ENCODE results near the gene TFEC.
"Not testable (repeated sequence)": the region's sequence is repeated elsewhere in the genome, so short reads cannot be mapped to it uniquely, and the experiment has no call there.

Gene TFEC

GRCh38 chr7:115932880-115933279 is 97.7 kb downstream of the TFEC start:
- in situ Hi-C loops (cut with MboI; ENCODE audit: low sequenced_read_pairs), result no loop called here

DNA sequence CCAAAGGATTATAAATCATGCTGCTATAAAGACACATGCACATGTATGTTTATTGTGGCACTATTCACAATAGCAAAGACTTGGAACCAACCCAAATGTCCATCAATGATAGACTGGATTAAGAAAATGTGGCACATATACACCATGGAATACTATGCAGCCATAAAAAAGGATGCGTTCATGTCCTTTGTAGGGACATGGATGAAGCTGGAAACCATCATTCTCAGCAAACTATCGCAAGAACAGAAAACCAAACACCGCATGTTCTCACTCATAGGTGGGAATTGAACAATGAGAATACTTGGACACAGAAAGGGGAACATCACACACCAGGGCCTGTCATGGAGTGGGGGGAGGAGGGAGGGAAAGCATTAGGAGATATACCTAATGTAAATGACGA is 100.4 kb downstream of the TFEC start:
- in situ Hi-C loops (cut with MboI; ENCODE audit: low sequenced_read_pairs), result not testable (repeated sequence)

- in situ Hi-C loops (cut with MboI; ENCODE audit: low sequenced_read_pairs), result not testable (repeated sequence)
Observed at GRCh38 chr7:115929736-115930135, 100.8 kb downstream of the TFEC start.

- in situ Hi-C loops (cut with MboI; ENCODE audit: low sequenced_read_pairs), result no loop called here
Observed at GRCh38 chr7:115924411-115924810, 106.2 kb downstream of the TFEC start.

DNA sequence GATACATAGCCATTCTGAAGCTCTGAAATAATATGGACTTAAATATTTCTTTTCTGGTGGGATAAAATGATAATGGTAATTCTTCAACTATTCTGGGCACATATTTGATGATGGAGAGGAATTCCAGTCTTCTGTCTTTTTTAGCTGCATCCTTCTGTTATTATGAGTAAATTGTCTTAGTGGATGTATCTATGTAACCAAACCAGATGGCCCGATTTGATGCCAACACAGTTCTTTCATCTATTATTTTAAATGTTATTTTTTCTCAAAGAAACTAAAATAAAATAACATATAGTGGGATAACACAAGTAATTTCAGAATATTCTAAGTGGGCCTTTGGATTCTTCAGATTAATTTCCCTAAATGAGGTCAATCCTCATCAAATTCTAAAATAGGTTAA is 110.2 kb downstream of the TFEC start:
- in situ Hi-C loops (cut with MboI; ENCODE audit: low sequenced_read_pairs), result no loop called here

DNA sequence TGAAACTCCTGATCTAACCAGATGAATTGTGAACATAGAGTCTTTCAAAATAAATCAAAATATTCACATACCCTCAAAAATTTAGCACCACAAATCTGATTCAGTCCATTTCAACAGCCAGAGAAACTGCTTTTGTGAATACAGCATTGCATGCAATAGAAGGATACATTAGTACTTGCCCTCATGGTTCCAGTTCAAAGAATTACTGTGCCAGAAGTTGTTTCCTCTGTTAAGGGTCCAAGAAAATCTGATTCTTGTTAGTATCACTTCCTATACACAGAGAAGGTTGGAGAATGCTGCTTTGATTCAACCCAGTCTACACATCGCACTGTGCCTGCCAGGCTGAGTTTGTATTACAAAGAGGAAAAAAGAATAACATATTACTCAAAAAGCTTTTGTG is 115.6 kb downstream of the TFEC start:
- in situ Hi-C loops (cut with MboI; ENCODE audit: low sequenced_read_pairs), result no loop called here

GRCh38 chr7:115911465-115911864 is 119.1 kb downstream of the TFEC start:
- in situ Hi-C loops (cut with MboI; ENCODE audit: low sequenced_read_pairs), result no loop called here

DNA sequence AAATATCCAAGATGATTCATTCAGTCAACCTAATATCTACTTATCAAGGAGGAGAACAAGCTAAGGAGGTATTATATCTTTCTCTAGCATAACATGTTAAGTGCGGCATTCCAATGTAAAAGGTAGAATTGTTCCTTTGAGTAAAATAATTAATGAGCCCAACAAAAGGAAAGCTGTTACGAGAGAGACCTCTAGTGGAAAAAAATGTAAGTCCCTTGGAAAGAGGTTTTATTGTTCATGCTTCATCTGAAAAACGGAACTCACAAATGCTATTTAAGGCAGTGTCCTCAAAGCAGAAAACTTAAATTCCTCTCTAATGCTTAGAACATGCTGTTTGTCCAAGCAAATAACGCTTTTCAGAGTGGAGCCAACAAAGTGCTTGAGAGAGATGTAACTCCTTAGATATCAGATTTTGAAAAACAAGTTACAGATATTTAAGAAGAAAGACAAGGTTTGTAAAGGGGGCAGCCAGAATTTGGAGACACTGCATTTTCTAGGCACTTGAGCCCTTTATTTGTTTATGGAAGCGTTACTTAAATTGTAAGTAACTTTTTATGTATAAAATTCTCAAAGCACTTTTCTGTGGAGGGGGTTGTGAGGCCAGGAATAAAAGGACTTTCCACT is 119.9 kb downstream of the TFEC start:
- in situ Hi-C loops (cut with MboI; ENCODE audit: low sequenced_read_pairs), result no loop called here

- in situ Hi-C loops (cut with MboI; ENCODE audit: low sequenced_read_pairs), result no loop called here
Observed at GRCh38 chr7:115906731-115907130, 123.8 kb downstream of the TFEC start.

DNA sequence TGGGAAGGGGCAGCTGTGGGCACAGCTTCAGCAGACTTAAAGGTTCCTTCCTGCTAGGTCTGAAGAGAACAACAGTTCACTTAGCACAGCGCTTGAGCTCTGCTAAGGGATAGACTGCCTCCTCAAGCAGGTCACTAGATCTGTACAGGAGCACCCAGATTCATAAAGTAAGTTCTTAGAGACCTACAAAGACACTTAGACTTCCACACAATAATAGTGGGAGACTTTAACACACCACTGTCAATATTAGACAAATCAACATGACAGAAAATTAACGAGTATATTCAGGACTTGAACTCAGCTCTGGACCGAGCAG is 140.9 kb downstream of the TFEC start:
- in situ Hi-C loops (cut with MboI; ENCODE audit: low sequenced_read_pairs), result no loop called here

DNA sequence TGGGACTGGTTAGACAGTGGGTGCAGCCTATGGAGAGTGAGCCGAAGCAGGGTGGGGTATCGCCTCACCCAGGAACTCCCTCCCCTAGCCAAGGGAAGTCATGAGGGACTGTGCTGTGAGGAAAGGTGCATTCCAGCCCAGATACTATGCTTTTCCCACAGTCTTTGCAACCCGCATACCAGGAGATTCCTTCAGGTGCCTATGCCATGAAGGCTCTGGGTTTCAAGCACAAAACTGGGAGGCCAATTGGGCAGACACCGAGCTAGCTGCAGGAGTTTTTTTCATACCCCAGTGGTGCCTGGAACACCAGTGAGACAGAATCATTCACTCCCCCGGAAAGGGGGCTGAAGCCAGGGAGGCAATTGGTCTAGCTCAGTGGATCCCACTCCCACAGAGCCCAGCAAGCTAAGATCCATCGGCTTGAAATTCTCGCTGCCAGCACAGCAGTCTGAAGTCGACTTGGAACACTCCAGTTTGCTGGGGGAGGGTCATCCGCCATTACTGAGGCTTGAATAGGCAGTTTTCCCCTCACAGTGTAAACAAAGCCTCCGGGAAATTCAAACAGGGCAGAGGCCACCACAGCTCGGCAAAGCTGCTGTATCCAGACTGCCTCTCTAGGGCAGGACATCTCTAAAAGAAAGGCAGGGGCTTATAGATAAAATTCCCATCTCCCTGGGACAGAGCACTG is 141.4 kb downstream of the TFEC start:
- in situ Hi-C loops (cut with MboI; ENCODE audit: low sequenced_read_pairs), result no loop called here

DNA sequence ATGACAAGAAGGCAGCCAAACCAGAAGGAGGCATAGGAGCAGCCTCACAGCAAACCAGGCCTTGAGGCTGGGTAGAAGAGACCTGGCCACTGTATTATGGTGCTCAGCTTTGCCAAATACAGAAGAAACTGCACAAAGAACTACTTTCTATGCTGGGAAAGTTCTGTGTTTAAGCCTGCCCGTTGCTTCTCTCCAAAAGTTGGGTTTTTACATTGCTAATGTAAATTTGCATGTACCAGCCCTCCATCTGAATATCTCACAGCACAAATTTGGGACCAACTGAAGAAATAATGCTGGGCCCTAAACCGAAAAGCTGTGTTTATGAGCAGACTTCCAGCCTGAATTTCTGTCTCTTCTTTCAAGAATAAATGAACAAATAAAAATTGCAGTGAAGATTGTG is 145.0 kb downstream of the TFEC start:
- in situ Hi-C loops (cut with MboI; ENCODE audit: low sequenced_read_pairs), result no loop called here
